IPS DF 4.7 (cell line): Measurements from ENCODE around the gene DLEU7.

Experiments used
- DNase-seq: peaks from one replicate; pipeline ENCODE4 v3.0.0-alpha.2; 2013; ENCODE audit warnings: low spot score; ENCODE audit errors: extremely low read depth

The DLEU7 gene

DNA sequence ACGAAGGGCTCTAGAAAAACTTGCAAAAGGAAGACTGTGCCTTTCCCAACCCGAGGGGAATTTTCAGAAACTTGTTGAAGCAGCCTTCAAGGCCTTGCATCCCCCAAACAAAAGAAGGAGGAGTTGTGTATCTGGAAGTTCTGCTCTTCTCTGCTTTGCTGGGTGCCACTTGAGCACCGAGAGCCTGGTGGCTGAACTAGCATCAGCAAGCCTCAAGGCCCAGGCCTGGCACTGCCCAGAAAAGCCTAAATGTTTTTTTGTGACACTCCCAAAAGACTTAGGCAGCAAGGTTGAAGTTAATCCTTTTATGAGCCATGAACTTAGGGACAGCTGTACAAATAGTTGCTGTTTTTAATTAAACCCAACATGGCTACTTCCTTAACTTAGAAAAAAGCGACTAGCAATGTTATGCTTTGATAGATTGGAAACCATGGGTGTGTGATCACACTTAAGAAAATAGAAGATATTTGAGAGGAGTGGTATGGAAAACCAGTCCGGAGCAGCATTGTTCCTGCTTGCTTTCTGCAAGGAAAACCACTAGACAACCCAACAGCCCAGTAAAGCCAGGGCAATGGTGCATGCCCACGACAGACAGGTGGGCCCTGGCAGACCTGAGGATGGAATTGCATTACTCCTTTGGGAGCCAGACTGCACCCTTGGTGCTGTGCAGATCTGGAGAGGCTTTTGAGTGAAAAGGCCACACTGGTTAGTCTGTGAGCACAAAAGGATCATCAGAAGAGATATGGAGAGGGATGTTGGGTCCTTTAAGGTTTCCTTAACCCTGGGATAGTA, 788 bp upstream of the DLEU7 start:
- no peak for DNase-seq

GRCh38 chr13:50842990-50843256, 569 bp downstream of the DLEU7 start:
- DNase-seq, result no peak

GRCh38 chr13:50842251-50842989, 1.1 kb downstream of the DLEU7 start:
- no peak for DNase-seq

DNA sequence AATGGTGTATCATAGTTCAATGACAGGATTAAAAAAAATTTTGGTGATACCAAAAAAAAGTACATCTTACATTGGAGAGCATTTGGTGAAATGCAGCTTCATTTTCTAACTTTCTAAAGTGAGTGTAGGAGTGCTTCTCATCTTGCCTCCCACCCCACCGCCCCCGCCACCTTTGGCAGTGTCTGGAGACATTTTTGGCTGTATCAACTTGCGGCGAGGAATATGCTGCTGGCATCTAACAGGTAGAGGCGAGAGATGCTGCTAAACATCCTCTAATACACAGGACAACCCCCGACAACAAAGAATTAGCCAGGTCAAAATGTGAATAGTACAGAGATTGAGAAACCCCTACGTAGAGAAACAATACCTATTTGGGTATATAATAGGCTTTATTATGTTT, 1.7 kb downstream of the DLEU7 start:
- no peak for DNase-seq

GRCh38 chr13:50840284-50840683, 3.2 kb downstream of the DLEU7 start:
- DNase-seq, result no peak

DNA sequence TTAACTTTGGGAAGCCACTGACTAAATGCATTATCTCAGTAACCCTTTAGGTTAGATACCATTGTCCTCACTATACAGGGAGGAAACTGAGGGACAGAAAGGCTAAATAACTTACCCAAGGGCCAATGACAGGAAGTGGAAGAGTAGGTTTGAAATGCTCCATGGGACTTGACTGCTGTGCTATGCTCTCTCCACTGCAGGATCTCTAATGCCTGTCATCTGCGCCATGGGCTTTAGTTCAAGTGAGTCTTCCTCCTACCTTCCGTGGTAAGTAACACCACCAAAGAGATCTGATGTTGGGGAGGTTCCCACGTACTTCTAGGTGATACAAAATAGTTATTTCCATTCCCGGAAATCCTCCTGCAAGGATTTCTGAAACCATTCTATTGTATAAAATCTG, 3.7 kb downstream of the DLEU7 start:
- no peak for DNase-seq

DNA sequence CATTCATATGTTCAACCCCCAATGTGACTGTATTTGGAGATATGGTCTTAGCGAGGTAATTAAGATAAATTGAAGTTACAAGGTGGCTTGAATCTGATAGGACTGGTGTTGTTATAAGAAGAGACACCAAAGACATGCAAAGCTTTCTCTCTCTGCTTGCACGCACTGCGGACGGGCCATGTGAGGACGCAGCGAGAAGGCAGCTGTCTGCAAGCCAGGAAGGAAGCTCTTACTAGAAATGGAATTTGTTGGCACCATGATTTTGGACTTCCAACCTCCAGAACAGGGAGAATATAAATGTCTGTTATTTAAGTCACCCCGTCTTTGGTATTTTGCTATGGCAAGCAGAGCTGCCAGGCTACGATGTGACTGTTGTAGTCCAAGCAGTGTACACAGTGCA, 4.8 kb downstream of the DLEU7 start:
- no peak for DNase-seq

GRCh38 chr13:50838031-50838430, 5.5 kb downstream of the DLEU7 start:
- no peak for DNase-seq

GRCh38 chr13:50831512-50831911, 12.0 kb downstream of the DLEU7 start:
- DNase-seq, result no peak

- no peak for DNase-seq
Observed at GRCh38 chr13:50829896-50830295, 13.6 kb downstream of the DLEU7 start.

- no peak for DNase-seq
Observed at GRCh38 chr13:50829226-50829625, 14.3 kb downstream of the DLEU7 start.

DNA sequence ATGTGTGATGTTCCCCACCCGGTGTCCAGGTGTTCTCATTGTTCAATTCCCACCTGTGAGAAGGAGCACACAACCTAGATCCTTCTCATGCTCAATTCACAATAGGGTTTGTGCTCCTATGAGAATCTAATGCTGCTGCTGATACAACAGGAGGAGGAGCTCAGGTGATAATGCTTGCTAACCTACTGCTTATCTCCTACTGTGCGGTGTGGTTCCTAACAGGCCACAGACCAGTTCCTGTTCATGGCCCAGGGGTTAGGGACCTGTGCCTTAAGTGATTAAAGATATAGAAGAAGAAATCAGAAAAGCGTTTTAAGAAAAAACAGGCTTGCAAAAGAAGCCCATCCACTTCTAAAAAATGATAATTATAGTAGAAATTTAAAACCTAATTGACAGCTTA, 17.5 kb downstream of the DLEU7 start:
- DNase-seq, result peak; percentile 9

- DNase-seq, result no peak
Observed at GRCh38 chr13:50812242-50812641, 31.2 kb downstream of the DLEU7 start.

GRCh38 chr13:50810998-50811397, 32.5 kb downstream of the DLEU7 start:
- DNase-seq, result no peak

GRCh38 chr13:50810468-50810867, 33.0 kb downstream of the DLEU7 start:
- no peak for DNase-seq

- no peak for DNase-seq
Observed at GRCh38 chr13:50809133-50810090, 34.1 kb downstream of the DLEU7 start.

- DNase-seq, result no peak
Observed at GRCh38 chr13:50805805-50806204, 37.7 kb downstream of the DLEU7 start.

DNA sequence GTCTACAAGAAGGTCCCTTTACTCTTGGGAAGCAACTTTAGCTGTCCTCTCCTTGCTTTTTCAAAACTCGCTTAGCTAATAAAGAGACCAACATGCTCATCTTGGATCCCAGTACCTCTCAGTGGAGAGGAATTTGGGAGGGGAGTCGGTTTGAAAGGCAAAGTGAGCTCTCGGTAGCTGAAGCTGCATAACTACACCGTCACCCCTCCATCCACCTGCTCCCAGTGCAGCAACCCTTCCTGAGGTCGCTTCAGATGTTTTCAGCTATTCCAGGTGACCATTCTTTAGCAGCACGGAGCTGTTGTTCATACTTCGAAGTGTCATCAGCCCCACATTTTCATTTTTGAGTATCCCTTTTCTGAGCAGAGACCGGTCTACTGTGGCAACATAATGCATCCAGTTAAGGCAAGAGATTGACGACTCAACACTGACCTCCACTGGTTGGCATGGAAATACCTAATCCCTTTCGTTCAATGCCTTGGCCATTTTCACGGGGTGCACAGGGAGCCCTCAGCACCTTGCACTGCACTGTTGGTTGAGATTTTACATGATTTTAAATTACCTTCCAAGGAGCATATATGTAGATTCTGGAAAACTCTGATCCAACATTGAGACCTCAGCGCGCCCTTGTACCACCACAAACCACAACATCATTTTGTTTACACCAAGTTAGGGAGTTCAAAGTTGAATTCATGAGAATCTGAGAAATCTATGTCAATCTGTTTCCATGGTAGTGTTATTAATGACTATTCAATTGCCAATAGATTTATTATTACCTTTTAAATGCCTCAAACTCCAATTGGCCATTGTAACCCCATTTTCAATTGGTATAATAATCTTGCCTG, 42.2 kb downstream of the DLEU7 start:
- DNase-seq, result peak; percentile 84

DNA sequence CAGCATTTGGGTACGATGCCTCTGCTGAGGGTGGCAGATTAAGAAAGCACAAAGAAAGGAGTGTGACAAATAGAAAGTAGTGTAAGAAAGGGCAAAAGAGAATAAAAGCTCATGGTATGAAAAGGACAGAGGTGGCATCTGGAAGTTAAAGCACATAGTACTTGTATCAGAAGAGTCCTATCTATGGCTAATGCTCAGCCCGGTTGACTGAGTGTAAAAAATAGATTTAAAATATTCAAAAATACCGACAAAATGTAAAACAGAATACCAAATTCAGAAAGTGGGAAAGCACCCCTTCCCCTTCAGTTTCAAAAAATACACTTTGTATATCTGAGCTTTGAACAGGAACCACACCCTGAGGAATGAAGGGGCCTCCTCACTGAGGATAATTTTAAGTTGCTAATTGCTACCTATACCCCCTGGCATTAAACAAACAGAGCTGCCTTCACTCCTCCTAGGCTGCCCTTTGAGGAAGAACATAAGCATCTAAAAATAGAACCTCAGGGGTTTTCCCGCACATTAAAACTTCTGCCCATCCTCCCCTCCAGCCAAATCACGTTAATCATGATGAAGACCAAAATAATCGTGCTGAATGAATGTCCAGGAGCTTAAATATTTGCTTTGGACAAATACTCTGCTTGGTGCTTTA, 43.3 kb downstream of the DLEU7 start:
- DNase-seq, result no peak

DNA sequence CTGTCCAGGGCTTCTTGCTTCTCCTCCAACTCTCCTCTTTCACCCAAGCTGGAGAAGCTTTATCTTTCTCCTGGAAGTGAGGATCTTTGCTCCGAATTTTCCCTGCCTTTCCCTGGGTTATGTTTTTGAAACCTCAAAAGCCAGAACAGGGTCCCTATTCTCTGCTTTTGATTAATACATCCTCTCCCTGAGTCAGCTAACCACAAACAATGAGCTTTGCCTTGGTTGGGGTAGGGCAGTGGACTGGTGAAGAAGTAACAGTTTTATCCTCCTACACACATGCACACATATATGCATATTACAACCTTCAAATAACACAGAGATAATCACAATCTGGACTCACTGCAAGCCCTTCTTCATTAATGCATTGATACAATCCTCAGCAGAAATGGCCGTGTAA, 44.6 kb downstream of the DLEU7 start:
- DNase-seq, result no peak

DNA sequence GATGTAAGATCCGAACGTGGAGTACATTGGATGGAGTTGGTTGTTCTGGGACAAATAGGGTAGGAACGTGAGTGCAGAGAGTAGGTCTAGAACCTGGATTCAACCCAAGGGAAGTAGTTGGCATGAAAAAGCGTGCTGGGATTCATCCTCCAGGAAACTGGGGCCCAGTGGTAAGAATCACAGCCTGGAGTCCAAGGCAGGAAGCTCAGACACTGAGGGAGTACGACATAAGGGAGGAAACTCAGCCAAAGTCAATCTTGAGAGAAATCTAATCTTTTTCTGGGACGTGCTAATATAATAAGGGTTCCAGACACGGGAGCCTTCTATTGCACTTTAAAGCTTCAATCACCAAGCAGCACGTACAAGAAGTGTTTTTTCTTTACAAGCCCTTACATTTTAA, 46.4 kb downstream of the DLEU7 start:
- no peak for DNase-seq
